GM12801 (cell line): ENCODE results near the gene NOD2.

Source experiments
- TF ChIP-seq, protein P1 (sequence below): IDR thresholded peaks from one replicate; pipeline ENCODE4 v1.5.1; 2011; ENCODE audit warnings: control low read depth; ENCODE audit not compliant: insufficient read length; ENCODE audit errors: extremely low read depth

NOD2 gene

DNA sequence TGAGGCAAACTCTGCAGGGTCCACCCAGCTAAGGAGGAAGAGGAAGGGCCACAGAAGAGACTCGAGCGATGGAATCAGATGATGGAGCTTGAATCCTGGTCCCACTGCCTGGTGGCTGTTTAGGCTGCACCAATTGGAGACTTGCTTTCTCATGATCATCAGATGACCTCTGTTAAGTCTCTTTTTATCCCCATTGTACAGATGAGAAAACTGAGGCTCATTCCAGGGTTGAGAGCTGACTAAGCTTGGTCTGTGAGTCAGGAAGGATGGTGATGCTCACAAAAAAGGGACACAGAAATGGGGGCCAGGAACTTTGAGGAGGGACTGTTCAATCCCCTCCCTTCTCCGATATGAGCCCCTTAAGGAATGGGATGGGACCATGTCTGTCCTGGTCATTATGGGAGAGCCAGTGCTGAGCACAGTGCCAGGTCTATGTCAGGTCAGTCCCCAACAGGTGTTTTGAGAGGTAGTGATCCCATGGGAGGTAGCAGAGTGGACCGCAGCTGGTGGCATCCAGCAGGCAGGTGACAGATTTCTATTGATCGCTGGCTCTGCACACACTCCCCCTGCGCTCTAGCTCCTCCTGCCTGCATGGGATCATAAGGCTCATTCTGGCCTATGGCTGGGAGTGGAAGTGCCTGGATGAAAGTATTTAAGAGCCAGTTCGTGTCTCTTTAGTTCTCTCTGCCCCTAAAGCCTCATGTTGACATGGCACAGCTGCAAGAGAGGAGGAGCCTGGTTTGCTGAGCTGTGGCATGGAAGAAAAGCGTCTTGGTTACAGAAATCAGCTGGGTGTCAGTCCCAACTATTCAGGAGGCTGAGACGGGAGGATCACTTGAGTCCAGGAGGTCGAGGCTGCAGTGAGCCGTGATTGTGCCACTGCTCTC lies 39.5 kb upstream of the NOD2 start:
- TF ChIP-seq, protein P1, sequence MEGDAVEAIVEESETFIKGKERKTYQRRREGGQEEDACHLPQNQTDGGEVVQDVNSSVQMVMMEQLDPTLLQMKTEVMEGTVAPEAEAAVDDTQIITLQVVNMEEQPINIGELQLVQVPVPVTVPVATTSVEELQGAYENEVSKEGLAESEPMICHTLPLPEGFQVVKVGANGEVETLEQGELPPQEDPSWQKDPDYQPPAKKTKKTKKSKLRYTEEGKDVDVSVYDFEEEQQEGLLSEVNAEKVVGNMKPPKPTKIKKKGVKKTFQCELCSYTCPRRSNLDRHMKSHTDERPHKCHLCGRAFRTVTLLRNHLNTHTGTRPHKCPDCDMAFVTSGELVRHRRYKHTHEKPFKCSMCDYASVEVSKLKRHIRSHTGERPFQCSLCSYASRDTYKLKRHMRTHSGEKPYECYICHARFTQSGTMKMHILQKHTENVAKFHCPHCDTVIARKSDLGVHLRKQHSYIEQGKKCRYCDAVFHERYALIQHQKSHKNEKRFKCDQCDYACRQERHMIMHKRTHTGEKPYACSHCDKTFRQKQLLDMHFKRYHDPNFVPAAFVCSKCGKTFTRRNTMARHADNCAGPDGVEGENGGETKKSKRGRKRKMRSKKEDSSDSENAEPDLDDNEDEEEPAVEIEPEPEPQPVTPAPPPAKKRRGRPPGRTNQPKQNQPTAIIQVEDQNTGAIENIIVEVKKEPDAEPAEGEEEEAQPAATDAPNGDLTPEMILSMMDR = no peak

DNA sequence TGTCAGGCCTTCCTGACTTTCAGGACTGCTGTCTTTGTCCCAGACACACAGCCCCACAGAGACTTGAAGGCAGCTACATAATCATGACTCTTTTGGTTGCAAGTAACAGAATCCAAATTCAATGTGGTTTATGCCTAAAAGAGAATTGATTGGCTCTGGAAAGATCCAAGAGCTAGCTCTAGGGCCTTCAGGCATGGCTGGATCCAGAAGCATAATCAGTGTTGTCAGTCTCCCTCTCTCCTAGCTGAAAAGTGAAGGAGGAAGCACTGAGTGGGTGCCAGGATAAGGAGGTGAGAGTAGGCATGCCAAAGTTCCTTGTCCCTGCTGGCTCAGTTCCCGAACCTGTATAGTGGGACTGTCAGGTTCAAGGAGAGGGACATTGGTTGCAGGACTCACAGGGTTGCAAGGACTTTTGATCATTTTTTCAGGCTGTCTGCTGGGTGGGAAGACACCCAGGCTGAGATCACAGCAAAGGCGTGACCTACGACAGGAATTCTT lies 37.8 kb upstream of the NOD2 start:
- TF ChIP-seq, protein P1 = no peak

DNA sequence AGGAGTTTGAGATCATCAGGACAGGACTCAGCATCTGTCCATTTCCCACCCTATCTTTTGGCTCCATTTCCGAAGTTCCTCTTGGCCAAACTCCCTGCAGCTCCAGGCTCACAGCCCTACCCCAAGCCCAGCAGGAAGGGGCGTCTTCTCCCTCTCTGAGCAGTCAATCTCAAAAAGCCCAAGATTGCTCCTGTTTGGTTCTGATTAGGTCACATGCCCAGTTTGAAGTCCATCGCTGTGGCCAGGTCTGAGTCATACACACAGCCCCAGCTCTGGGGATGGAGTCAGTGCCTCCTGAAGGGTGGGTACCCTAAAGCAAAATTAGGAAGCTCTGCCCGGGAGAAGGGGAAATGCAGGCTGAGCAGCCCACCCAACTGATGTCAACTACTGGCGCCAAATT lies 36.2 kb upstream of the NOD2 start:
- TF ChIP-seq, protein P1 = no peak

DNA sequence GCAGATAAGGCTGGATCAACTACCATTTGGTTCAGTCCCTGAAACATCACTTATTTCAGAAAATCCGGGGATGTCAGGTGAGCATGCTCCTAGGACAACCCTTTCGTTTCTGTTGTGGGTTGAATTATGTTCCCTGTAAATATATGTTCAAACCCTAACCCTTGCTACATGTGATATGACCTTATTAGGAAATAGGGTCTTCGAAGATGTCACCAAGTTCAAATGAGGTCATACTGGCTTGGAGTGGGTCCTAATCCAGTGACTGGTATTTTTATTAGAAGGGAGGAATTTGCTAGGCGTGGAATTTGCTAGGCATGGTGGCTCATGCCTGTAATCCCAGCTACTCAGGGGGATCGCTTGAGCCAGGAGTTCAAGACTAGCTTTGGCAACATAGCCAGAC lies 33.6 kb upstream of the NOD2 start:
- TF ChIP-seq, protein P1 = no peak

DNA sequence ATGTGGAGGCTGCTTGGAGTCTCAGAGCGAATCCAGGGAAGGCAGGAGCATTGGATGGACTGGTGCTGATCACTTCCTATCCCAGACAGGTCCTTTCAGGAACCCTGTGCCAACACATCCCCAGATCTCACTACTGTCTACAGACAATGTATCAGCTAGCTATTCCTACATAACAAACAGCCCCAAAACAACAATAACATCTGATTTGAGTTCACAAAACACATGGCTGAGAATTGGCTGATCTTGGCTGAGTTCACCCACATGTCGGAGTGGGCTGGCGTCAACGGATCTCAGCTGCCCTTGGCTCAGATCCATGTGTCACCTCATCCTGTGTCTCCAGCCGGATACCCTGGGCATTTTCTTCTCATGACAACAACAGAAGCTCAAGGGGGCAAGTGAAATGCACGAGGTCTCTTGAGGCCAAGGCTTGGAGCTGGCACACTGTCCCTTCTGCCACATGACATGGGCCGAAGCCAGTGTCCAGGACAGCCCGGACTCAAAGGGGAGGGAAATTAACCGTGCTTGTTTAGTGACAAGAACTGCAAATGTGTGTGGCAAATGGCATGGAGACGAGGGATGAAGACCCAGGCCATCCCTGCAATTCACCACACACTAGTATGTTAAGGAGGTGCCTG lies 31.0 kb upstream of the NOD2 start:
- TF ChIP-seq, protein P1 = no peak

DNA sequence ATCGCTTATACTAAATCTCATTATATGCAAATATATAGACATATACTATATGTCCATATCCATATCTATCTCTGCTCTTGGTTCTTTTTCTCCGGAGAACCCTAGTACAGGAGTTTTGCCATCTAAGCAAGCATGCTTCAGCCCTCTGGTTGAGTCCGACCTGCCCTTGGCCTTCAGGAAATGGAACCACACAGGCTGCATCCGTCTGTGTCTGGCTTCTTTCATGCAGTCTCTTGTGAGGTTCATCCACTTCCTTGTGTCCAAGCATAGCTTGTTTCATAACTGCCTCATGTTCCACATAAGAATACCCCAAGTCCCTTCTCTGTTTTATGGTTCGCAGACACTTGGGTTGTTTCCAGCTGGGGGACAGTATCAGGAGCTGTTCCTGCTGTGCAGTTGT lies 29.1 kb upstream of the NOD2 start:
- TF ChIP-seq, protein P1 = no peak

DNA sequence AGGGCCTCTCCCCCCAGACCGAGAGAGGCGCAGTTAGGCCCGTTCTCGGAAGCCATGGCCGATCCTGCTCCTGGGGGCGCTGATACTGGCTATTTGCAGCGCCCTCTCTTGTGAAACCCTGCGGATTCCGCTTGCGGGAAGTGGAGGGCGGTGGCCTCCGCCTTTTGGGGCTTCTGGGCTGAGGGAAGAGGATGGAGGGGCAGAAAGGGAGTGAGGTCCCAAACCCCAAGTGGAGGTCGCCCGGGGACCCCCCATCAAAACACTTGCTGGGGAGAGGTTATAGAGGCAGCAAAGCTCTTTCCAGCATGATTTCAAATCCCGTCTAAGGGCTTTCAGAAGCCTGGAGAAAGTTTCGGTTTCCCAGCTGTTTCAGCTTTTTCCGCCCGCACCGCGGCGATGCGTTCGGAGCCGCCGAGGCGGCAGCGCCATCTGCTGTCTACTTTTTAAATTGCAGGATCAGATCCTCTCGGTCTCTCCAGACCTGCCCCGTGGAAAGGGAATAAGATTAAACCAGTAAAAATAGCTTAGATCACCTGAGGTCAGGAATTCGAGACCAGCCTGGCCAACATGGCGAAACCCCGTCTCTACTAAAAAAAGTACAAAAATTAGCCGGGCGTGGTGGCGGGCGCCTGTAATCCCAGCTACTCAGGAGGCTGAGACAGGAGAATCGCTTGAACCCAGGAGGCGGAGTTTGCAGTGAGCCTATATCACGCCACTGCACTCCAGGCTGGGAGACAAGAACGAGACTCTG lies 28.1 kb upstream of the NOD2 start:
- TF ChIP-seq, protein P1 = peak; percentile 53
